Natural killer cell (primary cell): Measurements from ENCODE around the gene TCF4. TPM values are rescaled to one million over a fixed set of nuclear protein-coding genes. Genes with fewer than 3 reads are reported as not detected.

Experiments used
- ATAC-seq, 3 donors: fragments of 150-1000 bp in 2 of 3; fragments of 200-7000 bp in 1 of 3; cut with Tn5 transposase; 1 replicate in 1 of 3; 2 replicates in 2 of 3; pipeline ENCODE4 v1.10.0; 2021; ENCODE audit warnings: mild to moderate bottlenecking in 2 of 3, moderate library complexity in 2 of 3
- DNase-seq, 2 donors: peaks; one replicate each; pipeline versions ENCODE4 v3.0.0 to v3.0.0-alpha.2; 2013 to 2021; ENCODE audit warnings: mixed read lengths in 1 of 2
- H3K27ac ChIP-seq: one replicate; pipeline ENCODE4 v1.5.1; 2013; ENCODE audit warnings: mild to moderate bottlenecking, low read length
- H3K27me3 ChIP-seq: one replicate; pipeline ENCODE4 v1.6.1; 2013; ENCODE audit warnings: low read length; ENCODE audit not compliant: control insufficient read depth, insufficient read depth
- H3K36me3 ChIP-seq: one replicate; pipeline ENCODE4 v1.6.1; 2013; ENCODE audit warnings: low read length; ENCODE audit not compliant: control insufficient read depth, insufficient read depth
- H3K4me1 ChIP-seq: one replicate; pipeline ENCODE4 v1.6.1; 2013; ENCODE audit warnings: low read length; ENCODE audit not compliant: control insufficient read depth, insufficient read depth
- H3K4me3 ChIP-seq: one replicate; pipeline ENCODE4 v1.5.1; 2013; ENCODE audit warnings: low read length
- H3K9me3 ChIP-seq: one replicate; pipeline ENCODE4 v1.6.1; 2013; ENCODE audit warnings: low read length; ENCODE audit not compliant: control insufficient read depth, insufficient read depth
- H3K27ac Mint-ChIP-seq, 2 donors: one replicate each; pipeline ENCODE4 v1.8.0; 2022; ENCODE audit warnings: mild to moderate bottlenecking in 2 of 2, mixed read lengths in 2 of 2, moderate library complexity in 1 of 2
- H3K27me3 Mint-ChIP-seq, 2 donors: one replicate each; pipeline ENCODE4 v1.8.0; 2022; ENCODE audit warnings: low read depth in 2 of 2, mixed read lengths in 2 of 2
- H3K36me3 Mint-ChIP-seq: one replicate; pipeline ENCODE4 v1.8.0; 2022; ENCODE audit warnings: mixed read lengths
- H3K4me1 Mint-ChIP-seq, 2 donors: one replicate each; pipeline ENCODE4 v1.8.0; 2022; ENCODE audit warnings: mixed read lengths in 2 of 2
- H3K4me3 Mint-ChIP-seq: one replicate; pipeline ENCODE4 v1.8.0; 2022; ENCODE audit warnings: mild to moderate bottlenecking, moderate library complexity, mixed read lengths
- H3K9me3 Mint-ChIP-seq, 2 donors: one replicate each; pipeline ENCODE4 v1.8.0; 2022; ENCODE audit warnings: mixed read lengths in 2 of 2
- CTCF ChIP-seq: fragments of 200-600 bp; IDR thresholded peaks from one replicate; pipeline ENCODE4 v1.8.0; 2022; ENCODE audit warnings: antibody characterized with exemption
- WGBS: methylation state at CpG from one replicate; pipeline ENCODE4 v1.1.7; 2013; ENCODE audit warnings: missing lambda C conversion rate; ENCODE audit not compliant: insufficient coverage; 5-methylcytosine and 5-hydroxymethylcytosine counted together
- intact Hi-C: fragments of 100-400 bp; cut with micrococcal nuclease; formaldehyde crosslinking; loops from one replicate; pipeline ENCODE4 v1.14.2; 2022
- total RNA-seq, 4 donors: library from RNA; stranded (reverse); fragments of 120-200 nt in 1 of 4; gene quantifications; one replicate each; pipeline versions ENCODE4 v1.2.3 to v1.2.4, GENCODE V29; 2013 to 2022

TCF4 gene
- total RNA-seq, 3 donors from 2014 or later (not counting 1 experiment from before 2014, with no cell fraction given): 8.3 to 16.5 (median 9.0) TPM

GRCh38 chr18:55487997-55488396 is 100.0 kb downstream of the TCF4 start:
- Mint-ChIP-seq H3K4me3 (no peak overlapping the region), H3K27ac (no peak overlapping the region), H3K4me1 (peaks cover 10 to 14% of the 10 kb centered on the region in 2 donors), H3K36me3 (no peaks in the 10 kb centered on the region), H3K9me3 (no peaks in the 10 kb centered on the region), H3K27me3 (peaks cover 8 to 10% of the 10 kb centered on the region in 2 donors)
- TF ChIP-seq CTCF: no peak
- ATAC-seq: no peak
- 64% methylated on average over 3 of the region's 4 CpGs for WGBS
- intact Hi-C loops: no loop called here
- H3K36me3 ChIP-seq: no peaks in the 10 kb centered on the region
- no peak overlapping the region for H3K27ac ChIP-seq
- H3K27me3 ChIP-seq: no peaks in the 10 kb centered on the region
- H3K4me1 ChIP-seq: peaks cover 6% of the 10 kb centered on the region
- H3K4me3 ChIP-seq: no peak overlapping the region
- DNase-seq: no peak
- no peaks in the 10 kb centered on the region for H3K9me3 ChIP-seq

DNA sequence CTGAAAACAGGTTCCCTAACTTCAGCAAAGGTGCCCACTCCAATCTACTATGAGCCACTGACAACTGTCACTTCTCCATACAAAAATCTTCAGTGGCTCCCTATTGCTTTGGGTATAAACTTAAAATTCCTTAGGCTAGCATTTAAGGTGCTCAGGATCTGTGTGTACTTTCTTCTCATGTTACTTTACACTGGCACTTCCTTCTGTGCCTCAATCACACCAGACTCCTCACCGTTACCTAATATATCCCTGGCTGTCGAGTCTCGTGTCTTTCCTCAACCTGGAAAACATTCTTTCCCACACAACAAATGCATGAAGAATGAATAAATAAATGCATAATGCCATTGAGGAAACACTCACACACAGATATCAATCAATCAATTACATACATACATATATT is 101.1 kb downstream of the TCF4 start:
- Histone ChIP-seq H3K36me3 (no peaks in the 10 kb centered on the region), H3K27me3 (no peaks in the 10 kb centered on the region), H3K27ac (no peak overlapping the region), H3K4me1 (peaks cover 6% of the 10 kb centered on the region), H3K9me3 (no peaks in the 10 kb centered on the region), H3K4me3 (no peak overlapping the region)
- no peak for TF ChIP-seq CTCF
- DNase-seq (no peak), ATAC-seq (no peak)
- Mint-ChIP-seq H3K9me3 (no peaks in the 10 kb centered on the region), H3K27ac (no peak overlapping the region), H3K4me3 (no peak overlapping the region), H3K36me3 (no peaks in the 10 kb centered on the region), H3K4me1 (peaks cover 10 to 14% of the 10 kb centered on the region in 2 donors), H3K27me3 (peaks cover 9 to 10% of the 10 kb centered on the region in 2 donors)
- intact Hi-C loops: no loop called here
- 94% methylated on average over 3 of the region's 3 CpGs for WGBS

GRCh38 chr18:55485666-55486065 is 102.3 kb downstream of the TCF4 start:
- Histone ChIP-seq H3K36me3 (no peaks in the 10 kb centered on the region), H3K4me1 (peaks cover 6% of the 10 kb centered on the region), H3K4me3 (no peak overlapping the region), H3K9me3 (no peaks in the 10 kb centered on the region), H3K27ac (no peak overlapping the region), H3K27me3 (no peaks in the 10 kb centered on the region)
- ATAC-seq (no peak), DNase-seq (no peak)
- H3K4me3 Mint-ChIP-seq: no peak overlapping the region
- H3K27me3 Mint-ChIP-seq: peaks cover 9 to 10% of the 10 kb centered on the region in 2 donors
- no peaks in the 10 kb centered on the region for H3K9me3 Mint-ChIP-seq
- no peak for TF ChIP-seq CTCF
- 94% methylated on average over 1 of the region's 2 CpGs for WGBS
- peaks cover 10 to 14% of the 10 kb centered on the region in 2 donors for H3K4me1 Mint-ChIP-seq
- no peak overlapping the region for H3K27ac Mint-ChIP-seq
- intact Hi-C loops: no loop called here
- H3K36me3 Mint-ChIP-seq: no peaks in the 10 kb centered on the region

DNA sequence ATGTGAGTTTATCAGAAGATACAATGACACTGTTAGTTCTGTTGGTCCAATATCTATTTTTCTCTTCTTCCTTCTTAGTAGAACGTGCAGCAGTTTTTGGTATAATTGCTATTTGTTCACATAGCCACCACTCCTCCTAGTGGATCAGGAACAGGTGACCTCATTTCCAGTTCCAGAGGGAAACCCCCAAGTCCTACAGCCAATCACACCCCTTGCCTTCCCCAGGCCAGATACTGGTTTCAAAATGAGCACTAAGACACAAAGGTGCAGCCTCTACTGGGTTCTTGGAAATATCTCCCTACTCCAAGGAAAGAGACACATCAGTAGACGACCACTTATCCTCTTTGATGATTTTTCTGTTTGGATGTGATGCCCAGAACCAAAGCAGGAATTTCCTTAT is 103.2 kb downstream of the TCF4 start:
- Mint-ChIP-seq H3K36me3 (no peaks in the 10 kb centered on the region), H3K27me3 (peaks cover 8% of the 10 kb centered on the region in 2 donors), H3K27ac (no peak overlapping the region), H3K9me3 (no peaks in the 10 kb centered on the region), H3K4me3 (no peak overlapping the region), H3K4me1 (peaks cover 8 to 12% of the 10 kb centered on the region in 2 donors)
- Histone ChIP-seq H3K36me3 (no peaks in the 10 kb centered on the region), H3K27me3 (no peaks in the 10 kb centered on the region), H3K4me1 (peaks cover 6% of the 10 kb centered on the region), H3K4me3 (no peak overlapping the region), H3K9me3 (no peaks in the 10 kb centered on the region), H3K27ac (no peak overlapping the region)
- WGBS: 71% methylated on average over 2 of the region's 2 CpGs
- ATAC-seq (no peak), DNase-seq (no peak)
- intact Hi-C loops: no loop called here
- no peak for TF ChIP-seq CTCF
